Measurements from ENCODE around the gene HYKK.
A peak's percentile ranks its signal among the peaks of the same experiment; 100 is the strongest.

HYKK gene

DNA sequence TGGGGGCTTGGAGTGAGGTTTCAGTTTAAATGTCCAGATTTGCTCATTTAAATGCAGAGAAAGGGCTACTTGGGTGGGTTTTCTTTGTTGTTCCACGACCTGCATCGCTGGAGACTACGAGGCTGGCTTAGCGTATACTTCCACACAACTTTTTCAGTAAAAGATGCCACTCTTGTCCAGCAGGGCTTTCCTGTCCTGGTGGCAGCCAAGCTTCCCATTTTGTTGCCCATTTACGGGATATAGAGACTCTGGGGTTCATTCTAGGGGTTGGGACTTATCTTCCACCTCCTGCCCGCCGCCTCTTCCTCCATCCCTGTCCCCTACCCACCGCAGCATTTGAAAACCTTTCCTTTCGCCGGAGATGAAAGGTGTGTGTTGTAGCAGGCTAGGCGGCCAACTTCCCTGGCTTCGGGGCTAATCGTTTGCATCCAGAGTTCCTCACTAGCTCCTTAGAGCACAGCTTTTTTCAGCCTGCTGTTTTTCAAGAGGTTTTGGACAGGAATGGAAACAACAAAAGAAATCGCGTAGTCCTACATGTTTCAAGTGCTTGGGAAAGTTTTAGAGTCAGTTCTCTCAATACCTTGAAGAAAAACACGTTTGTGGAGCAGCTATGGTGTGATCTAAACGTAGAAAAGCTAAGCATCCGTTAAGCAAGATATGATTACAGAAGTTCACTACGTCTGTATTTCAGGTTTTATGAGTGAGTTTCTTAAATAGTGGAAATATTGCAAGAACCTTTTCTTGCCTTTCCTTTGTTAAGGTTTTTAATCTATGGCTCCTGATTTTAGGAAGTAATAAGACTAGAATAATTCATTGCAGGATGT lies 58.8 kb downstream of the HYKK start:
- H3K9ac ChIP-seq (ENCODE audit: low read length): peak overlapping the region; percentile 60
- H3K9me3 ChIP-seq (ENCODE audit: control insufficient read depth, low read depth, low read length): no peaks in the 10 kb centered on the region
- H3K27ac ChIP-seq (ENCODE audit: low read length): peak overlapping the region; percentile 17
- no peaks in the 10 kb centered on the region for H3K27me3 ChIP-seq (ENCODE audit: control insufficient read depth, insufficient read depth, low read length)
- peak overlapping the region; percentile 88 for H3K4me3 ChIP-seq (ENCODE audit: low read length)
- no peaks in the 10 kb centered on the region for H3K4me1 ChIP-seq (ENCODE audit: control insufficient read depth, low read depth, low read length)
- H3K36me3 ChIP-seq (ENCODE audit: control insufficient read depth, low read depth, low read length): no peaks in the 10 kb centered on the region

- no peaks in the 10 kb centered on the region for H3K36me3 ChIP-seq (ENCODE audit: control insufficient read depth, low read depth, low read length)
- H3K9me3 ChIP-seq (ENCODE audit: control insufficient read depth, low read depth, low read length): no peaks in the 10 kb centered on the region
- H3K27me3 ChIP-seq (ENCODE audit: control insufficient read depth, insufficient read depth, low read length): no peaks in the 10 kb centered on the region
- H3K4me1 ChIP-seq (ENCODE audit: control insufficient read depth, low read depth, low read length): no peaks in the 10 kb centered on the region
- H3K9ac ChIP-seq (ENCODE audit: low read length): no peak overlapping the region
- H3K27ac ChIP-seq (ENCODE audit: low read length): no peak overlapping the region
- H3K4me3 ChIP-seq (ENCODE audit: low read length): no peak overlapping the region
Measured at GRCh38 chr15:78567531-78567930, 60.2 kb downstream of the HYKK start.

- Histone ChIP-seq H3K4me1 (ENCODE audit: control insufficient read depth, low read depth, low read length) (no peaks in the 10 kb centered on the region), H3K27ac (ENCODE audit: low read length) (no peak overlapping the region), H3K9me3 (ENCODE audit: control insufficient read depth, low read depth, low read length) (no peaks in the 10 kb centered on the region), H3K4me3 (ENCODE audit: low read length) (no peak overlapping the region), H3K9ac (ENCODE audit: low read length) (no peak overlapping the region), H3K36me3 (ENCODE audit: control insufficient read depth, low read depth, low read length) (no peaks in the 10 kb centered on the region), H3K27me3 (ENCODE audit: control insufficient read depth, insufficient read depth, low read length) (no peaks in the 10 kb centered on the region)
Measured at GRCh38 chr15:78570710-78571109, 63.3 kb downstream of the HYKK start.

GRCh38 chr15:78571382-78571781 lies 64.0 kb downstream of the HYKK start:
- H3K9me3 ChIP-seq (ENCODE audit: control insufficient read depth, low read depth, low read length): no peaks in the 10 kb centered on the region
- H3K9ac ChIP-seq (ENCODE audit: low read length): no peak overlapping the region
- H3K4me3 ChIP-seq (ENCODE audit: low read length): no peak overlapping the region
- no peaks in the 10 kb centered on the region for H3K4me1 ChIP-seq (ENCODE audit: control insufficient read depth, low read depth, low read length)
- H3K27me3 ChIP-seq (ENCODE audit: control insufficient read depth, insufficient read depth, low read length): no peaks in the 10 kb centered on the region
- no peaks in the 10 kb centered on the region for H3K36me3 ChIP-seq (ENCODE audit: control insufficient read depth, low read depth, low read length)
- H3K27ac ChIP-seq (ENCODE audit: low read length): no peak overlapping the region

DNA sequence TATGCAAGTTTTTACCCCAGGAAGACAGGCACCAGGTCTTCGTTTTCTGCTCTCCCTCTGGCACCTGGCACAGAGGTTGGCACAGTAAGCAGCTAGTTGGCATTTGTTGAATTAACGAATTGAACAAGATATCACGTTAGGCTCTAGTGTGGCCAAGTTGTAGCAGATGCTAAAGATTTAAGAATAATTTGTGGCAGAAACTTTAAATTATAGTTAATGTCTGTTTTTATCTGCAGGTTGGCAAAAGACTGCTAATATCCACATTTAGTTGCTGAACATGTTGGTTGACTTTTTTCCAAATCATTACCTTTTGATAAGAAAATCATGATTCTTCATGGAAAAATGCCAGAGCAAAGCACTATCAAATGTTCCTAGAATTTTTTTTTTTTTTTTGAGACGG lies 66.0 kb downstream of the HYKK start:
- Histone ChIP-seq H3K4me1 (ENCODE audit: control insufficient read depth, low read depth, low read length) (no peaks in the 10 kb centered on the region), H3K27me3 (ENCODE audit: control insufficient read depth, insufficient read depth, low read length) (no peaks in the 10 kb centered on the region), H3K4me3 (ENCODE audit: low read length) (no peak overlapping the region), H3K27ac (ENCODE audit: low read length) (no peak overlapping the region), H3K36me3 (ENCODE audit: control insufficient read depth, low read depth, low read length) (no peaks in the 10 kb centered on the region), H3K9me3 (ENCODE audit: control insufficient read depth, low read depth, low read length) (no peaks in the 10 kb centered on the region), H3K9ac (ENCODE audit: low read length) (no peak overlapping the region)

DNA sequence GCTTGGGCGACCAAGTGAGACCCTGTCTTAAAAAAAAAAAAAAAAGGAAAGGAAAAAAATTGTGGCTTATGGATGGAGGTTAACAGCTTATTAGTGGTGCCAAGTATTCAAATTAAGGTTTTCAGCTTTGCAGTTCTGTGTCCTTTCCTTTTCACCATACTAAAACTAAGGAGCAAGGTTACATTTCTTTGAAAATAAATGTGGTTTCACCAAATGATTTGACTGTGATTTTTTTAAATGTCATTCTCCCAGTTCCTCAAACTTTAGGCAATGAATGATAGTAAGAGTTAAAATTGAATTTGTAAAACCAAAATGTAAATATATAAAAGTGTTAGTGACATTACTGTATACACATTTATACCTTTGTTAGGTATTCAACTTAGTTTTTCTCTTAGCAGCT lies 67.6 kb downstream of the HYKK start:
- H3K4me3 ChIP-seq (ENCODE audit: low read length): no peak overlapping the region
- H3K9ac ChIP-seq (ENCODE audit: low read length): no peak overlapping the region
- H3K36me3 ChIP-seq (ENCODE audit: control insufficient read depth, low read depth, low read length): no peaks in the 10 kb centered on the region
- no peaks in the 10 kb centered on the region for H3K9me3 ChIP-seq (ENCODE audit: control insufficient read depth, low read depth, low read length)
- H3K27me3 ChIP-seq (ENCODE audit: control insufficient read depth, insufficient read depth, low read length): no peaks in the 10 kb centered on the region
- no peak overlapping the region for H3K27ac ChIP-seq (ENCODE audit: low read length)
- H3K4me1 ChIP-seq (ENCODE audit: control insufficient read depth, low read depth, low read length): no peaks in the 10 kb centered on the region
